ENCODE data around the gene MMP23B. TPM values are rescaled to one million over a fixed set of nuclear protein-coding genes. Genes with fewer than 3 reads are reported as not detected.
A peak's percentile ranks its signal among the peaks of the same experiment; 100 is the strongest.

Gene MMP23B
- total RNA-seq, 1 experiment from 2014 or later, result 0.67 TPM

DNA sequence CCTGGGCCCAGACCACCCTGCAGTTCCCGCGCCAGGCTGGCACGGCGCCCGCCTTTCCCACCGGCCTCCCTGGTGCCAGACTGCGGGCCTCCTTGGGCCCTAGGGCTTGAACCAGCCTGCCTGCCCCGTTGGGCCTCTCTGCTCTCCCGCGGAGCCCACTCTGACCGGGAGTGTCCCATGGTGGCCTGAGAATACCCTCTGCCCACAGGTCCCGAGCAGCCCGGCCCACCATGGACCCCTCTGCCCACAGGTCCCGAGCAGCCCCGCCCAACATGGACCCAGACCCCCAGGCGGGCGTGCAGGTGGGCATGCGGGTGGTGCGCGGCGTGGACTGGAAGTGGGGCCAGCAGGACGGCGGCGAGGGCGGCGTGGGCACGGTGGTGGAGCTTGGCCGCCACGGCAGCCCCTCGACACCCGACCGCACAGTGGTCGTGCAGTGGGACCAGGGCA lies 8.8 kb upstream of the MMP23B start:
- DNase-seq (ENCODE audit: low spot score), result no peak
- no peaks in the 10 kb centered on the region for H3K9me3 ChIP-seq (ENCODE audit: low read depth, low read length, poor library complexity, severe bottlenecking)
- no peaks in the 10 kb centered on the region for H3K27me3 ChIP-seq (replicated peaks; ENCODE audit: insufficient read depth, low read depth, low read length, poor library complexity)
- H3K27ac ChIP-seq (ENCODE audit: low read depth, low read length, poor library complexity, severe bottlenecking), result no peak overlapping the region
- CTCF ChIA-PET, result no interaction called here
- TF ChIP-seq EZH2 (IDR thresholded peaks at IDR 0.05; ENCODE audit: borderline replicate concordance, low read depth, low read length, poor library complexity, severe bottlenecking), result no peak
- TF ChIP-seq, protein P1, sequence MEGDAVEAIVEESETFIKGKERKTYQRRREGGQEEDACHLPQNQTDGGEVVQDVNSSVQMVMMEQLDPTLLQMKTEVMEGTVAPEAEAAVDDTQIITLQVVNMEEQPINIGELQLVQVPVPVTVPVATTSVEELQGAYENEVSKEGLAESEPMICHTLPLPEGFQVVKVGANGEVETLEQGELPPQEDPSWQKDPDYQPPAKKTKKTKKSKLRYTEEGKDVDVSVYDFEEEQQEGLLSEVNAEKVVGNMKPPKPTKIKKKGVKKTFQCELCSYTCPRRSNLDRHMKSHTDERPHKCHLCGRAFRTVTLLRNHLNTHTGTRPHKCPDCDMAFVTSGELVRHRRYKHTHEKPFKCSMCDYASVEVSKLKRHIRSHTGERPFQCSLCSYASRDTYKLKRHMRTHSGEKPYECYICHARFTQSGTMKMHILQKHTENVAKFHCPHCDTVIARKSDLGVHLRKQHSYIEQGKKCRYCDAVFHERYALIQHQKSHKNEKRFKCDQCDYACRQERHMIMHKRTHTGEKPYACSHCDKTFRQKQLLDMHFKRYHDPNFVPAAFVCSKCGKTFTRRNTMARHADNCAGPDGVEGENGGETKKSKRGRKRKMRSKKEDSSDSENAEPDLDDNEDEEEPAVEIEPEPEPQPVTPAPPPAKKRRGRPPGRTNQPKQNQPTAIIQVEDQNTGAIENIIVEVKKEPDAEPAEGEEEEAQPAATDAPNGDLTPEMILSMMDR (conservative IDR thresholded peaks at IDR 0.05; ENCODE audit: low read depth, low read length), result no peak
- H3K36me3 ChIP-seq (ENCODE audit: insufficient read depth, low read length, poor library complexity, severe bottlenecking), result no peaks in the 10 kb centered on the region
- no peak overlapping the region for H3K4me3 ChIP-seq (ENCODE audit: low read depth, low read length, poor library complexity, severe bottlenecking)
- intact Hi-C loops (cut with micrococcal nuclease; ENCODE audit: unreplicated experiment), result no loop called here
- POLR2A ChIA-PET (ENCODE audit: low non-redundant PET), result no interaction called here
- no TSS peak for BruUV-seq (replicated peaks)
- peaks cover 4% of the 10 kb centered on the region for H3K4me1 ChIP-seq (ENCODE audit: insufficient read depth, low read length, poor library complexity, severe bottlenecking)

DNA sequence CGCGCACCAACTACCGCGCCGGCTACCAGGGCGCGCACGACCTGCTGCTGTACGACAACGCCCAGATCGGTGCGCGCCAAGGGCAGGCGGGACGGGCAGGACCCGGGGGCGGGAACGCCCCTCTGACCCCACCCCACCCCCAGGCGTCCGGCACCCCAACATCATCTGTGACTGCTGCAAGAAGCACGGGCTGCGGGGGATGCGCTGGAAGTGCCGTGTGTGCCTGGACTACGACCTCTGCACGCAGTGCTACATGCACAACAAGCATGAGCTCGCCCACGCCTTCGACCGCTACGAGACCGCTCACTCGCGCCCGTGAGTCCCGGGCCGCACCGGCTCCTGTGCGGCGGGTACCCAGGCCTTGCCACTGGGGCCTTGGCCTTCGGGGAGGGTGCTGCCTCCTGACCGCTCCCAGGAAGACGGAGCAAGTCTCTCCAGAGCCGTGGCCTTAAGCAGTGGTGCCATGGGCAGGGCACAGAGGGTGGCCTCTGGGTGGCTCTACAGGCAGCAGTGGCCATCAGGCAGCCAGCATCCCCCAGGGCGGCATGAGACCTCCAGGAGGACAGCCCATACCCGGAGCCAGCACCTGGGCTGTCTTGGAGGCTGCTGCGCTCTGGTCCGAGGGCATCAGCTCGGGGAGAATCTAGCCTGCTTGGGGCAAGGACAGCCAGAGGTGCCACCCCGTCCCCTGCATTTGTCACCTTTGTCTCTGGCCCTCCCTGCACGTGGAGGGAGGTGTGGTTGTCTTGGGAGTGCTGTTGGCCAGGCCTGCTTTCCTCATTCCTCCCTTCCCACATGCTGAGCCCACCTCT lies 8.1 kb upstream of the MMP23B start:
- H3K4me3 ChIP-seq (ENCODE audit: low read depth, low read length, poor library complexity, severe bottlenecking), result no peak overlapping the region
- POLR2A ChIA-PET (ENCODE audit: low non-redundant PET), result no interaction called here
- no peak for TF ChIP-seq EZH2 (IDR thresholded peaks at IDR 0.05; ENCODE audit: borderline replicate concordance, low read depth, low read length, poor library complexity, severe bottlenecking)
- TF ChIP-seq, protein P1 (conservative IDR thresholded peaks at IDR 0.05; ENCODE audit: low read depth, low read length), result no peak
- no peaks in the 10 kb centered on the region for H3K36me3 ChIP-seq (ENCODE audit: insufficient read depth, low read length, poor library complexity, severe bottlenecking)
- H3K9me3 ChIP-seq (ENCODE audit: low read depth, low read length, poor library complexity, severe bottlenecking), result no peaks in the 10 kb centered on the region
- intact Hi-C loops (cut with micrococcal nuclease; ENCODE audit: unreplicated experiment), result no loop called here
- H3K27ac ChIP-seq (ENCODE audit: low read depth, low read length, poor library complexity, severe bottlenecking), result no peak overlapping the region
- CTCF ChIA-PET, result no interaction called here
- no TSS peak for BruUV-seq (replicated peaks)
- peaks cover 4% of the 10 kb centered on the region for H3K4me1 ChIP-seq (ENCODE audit: insufficient read depth, low read length, poor library complexity, severe bottlenecking)
- no peak for DNase-seq (ENCODE audit: low spot score)
- no peaks in the 10 kb centered on the region for H3K27me3 ChIP-seq (replicated peaks; ENCODE audit: insufficient read depth, low read depth, low read length, poor library complexity)

- Histone ChIP-seq H3K4me3 (ENCODE audit: low read depth, low read length, poor library complexity, severe bottlenecking) (no peak overlapping the region), H3K27me3 (replicated peaks; ENCODE audit: insufficient read depth, low read depth, low read length, poor library complexity) (no peaks in the 10 kb centered on the region), H3K4me1 (ENCODE audit: insufficient read depth, low read length, poor library complexity, severe bottlenecking) (peaks cover 4% of the 10 kb centered on the region), H3K27ac (ENCODE audit: low read depth, low read length, poor library complexity, severe bottlenecking) (no peak overlapping the region), H3K9me3 (ENCODE audit: low read depth, low read length, poor library complexity, severe bottlenecking) (no peaks in the 10 kb centered on the region), H3K36me3 (ENCODE audit: insufficient read depth, low read length, poor library complexity, severe bottlenecking) (no peaks in the 10 kb centered on the region)
- intact Hi-C loops (cut with micrococcal nuclease; ENCODE audit: unreplicated experiment), result no loop called here
- no peak for TF ChIP-seq EZH2 (IDR thresholded peaks at IDR 0.05; ENCODE audit: borderline replicate concordance, low read depth, low read length, poor library complexity, severe bottlenecking)
- TF ChIP-seq, protein P1 (conservative IDR thresholded peaks at IDR 0.05; ENCODE audit: low read depth, low read length), result no peak
- POLR2A ChIA-PET (ENCODE audit: low non-redundant PET), result no interaction called here
- BruUV-seq (replicated peaks), result no TSS peak
- peak; percentile 65 for DNase-seq (ENCODE audit: low spot score)
- CTCF ChIA-PET, result no interaction called here
Observed at GRCh38 chr1:1624443-1625403, 7.2 kb upstream of the MMP23B start.
